Mucosa of gallbladder (tissue), 1 donor: ENCODE results near the gene TLE4. TPM values are rescaled to one million over a fixed set of nuclear protein-coding genes. Genes with fewer than 3 reads are reported as not detected.

Experiments used
- DNase-seq: peaks from one replicate; pipeline ENCODE4 v3.0.0-alpha.2; 2020; ENCODE audit warnings: low spot score
- total RNA-seq: library from RNA; stranded (reverse); gene quantifications from one replicate; pipeline ENCODE4 v1.2.1, GENCODE V29; 2021
- donor health status: DM: no; HTN: no; CAD: no.

The TLE4 gene
- total RNA-seq, 1 donor from 2014 or later: 47.9 TPM

DNA sequence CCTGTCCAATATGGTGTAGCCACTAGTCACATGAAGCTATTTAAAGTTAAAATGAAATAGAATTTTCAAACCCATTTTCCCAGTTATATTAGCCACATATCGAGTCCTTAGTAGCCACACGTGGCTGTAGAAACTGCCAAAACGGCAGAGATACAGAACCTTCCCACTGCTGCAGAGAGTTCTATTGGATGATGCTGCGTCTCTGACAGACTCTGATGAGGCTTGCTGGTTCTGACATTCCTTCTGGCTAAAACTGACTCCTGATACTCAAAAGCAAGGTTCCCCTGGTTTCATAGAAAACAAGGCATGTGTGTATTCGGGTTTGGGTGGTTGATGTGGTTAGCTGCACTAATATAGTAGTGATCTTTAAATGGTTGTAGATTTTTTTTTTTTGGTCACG lies 91.5 kb downstream of the TLE4 start:
- no peak for DNase-seq

DNA sequence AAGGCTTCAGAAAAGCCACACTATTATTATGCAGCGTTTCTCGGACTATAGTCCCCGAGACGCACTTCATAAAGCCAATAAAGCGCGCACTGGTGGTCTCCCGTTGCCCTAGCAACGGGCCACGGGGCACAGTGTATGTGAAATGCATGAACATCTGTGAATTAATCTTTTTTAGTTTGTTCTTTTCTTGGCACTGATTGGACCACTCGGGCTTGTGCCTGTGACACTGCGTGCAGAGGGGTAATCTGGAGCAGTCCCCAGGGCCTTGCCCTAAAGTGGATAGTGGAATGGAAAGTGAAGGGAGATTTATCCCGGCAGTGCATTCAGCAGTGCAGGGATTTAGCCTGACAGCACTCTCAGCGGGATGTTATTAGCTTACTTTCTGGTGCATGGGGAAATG lies 92.1 kb downstream of the TLE4 start:
- DNase-seq: no peak

DNA sequence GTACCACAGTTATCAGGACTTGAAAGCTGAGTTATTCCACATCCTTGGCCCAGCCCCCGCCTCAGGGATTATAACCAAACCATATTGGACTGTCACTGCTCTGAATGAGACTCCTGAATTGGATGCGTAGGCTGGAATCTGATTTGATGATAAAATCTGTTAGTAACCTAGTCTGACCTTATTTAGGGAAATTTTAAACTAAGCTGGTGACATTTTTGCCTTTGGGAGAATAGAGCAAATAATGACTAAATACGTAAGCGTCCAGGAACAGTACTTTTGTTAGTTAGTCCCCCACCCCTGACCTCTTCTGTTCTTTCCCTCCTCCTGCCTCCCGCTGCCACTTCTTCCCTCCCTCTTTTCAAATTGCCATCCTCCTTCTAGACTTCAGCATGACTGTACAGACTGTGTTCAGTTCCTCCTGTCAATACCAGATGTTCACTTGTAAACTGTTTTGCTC lies 92.6 kb downstream of the TLE4 start:
- DNase-seq: no peak

DNA sequence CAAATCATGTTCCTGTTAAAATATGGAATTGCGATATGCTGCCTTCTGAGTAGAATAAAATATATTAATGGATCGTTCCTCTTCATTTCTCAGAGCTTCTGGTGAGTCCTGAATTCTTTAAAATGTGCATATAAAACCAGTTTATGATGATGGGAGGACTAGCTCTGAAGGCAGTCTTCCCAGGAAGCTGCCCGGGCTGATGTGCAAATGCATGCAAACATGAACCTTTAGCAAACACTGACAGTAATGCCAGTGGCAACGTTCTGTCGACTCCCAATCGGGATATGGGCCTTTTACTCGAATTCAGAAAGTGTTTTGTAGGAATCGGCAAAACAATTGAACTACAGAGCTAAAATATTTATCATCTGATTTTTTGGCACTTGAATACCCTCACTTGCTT lies 93.6 kb downstream of the TLE4 start:
- no peak for DNase-seq

DNA sequence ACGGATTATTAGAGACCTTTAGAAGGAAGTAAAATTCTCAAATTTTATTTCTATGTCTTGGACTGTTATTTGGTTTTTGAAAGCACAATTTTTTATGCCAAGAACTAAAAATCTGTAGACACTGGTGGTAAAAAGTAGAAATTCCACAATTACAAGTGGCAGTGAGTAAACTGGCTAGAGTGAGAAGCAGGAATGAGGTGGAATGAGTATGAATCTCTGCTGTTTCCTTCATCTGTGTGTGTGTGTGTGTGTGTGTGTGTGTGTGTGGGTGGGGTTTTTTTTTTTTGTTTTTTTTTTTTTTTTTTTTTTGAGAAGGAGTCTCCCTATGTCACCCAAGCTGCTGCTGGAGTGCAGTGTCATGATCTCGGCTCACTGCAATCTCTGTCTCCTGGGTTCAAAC lies 94.2 kb downstream of the TLE4 start:
- no peak for DNase-seq

DNA sequence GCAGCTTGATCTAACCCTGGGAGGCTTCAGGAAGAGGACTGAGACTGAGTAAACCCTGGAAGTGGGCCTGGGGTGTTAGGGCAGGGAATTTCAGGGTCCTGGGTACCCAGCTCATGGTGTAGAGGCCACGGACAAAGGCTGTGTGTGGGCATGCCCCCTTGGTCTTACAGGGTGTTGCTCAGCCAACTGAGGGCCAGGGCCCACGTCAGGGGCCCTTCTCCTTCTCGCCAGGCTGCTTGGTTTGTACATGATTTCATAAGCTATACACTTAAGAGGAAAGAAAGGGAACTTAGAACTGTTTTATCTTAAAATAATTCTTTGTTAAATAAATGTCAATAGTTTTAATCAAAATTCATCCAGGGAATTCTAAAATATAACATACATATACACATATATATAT lies 95.4 kb downstream of the TLE4 start:
- no peak for DNase-seq

DNA sequence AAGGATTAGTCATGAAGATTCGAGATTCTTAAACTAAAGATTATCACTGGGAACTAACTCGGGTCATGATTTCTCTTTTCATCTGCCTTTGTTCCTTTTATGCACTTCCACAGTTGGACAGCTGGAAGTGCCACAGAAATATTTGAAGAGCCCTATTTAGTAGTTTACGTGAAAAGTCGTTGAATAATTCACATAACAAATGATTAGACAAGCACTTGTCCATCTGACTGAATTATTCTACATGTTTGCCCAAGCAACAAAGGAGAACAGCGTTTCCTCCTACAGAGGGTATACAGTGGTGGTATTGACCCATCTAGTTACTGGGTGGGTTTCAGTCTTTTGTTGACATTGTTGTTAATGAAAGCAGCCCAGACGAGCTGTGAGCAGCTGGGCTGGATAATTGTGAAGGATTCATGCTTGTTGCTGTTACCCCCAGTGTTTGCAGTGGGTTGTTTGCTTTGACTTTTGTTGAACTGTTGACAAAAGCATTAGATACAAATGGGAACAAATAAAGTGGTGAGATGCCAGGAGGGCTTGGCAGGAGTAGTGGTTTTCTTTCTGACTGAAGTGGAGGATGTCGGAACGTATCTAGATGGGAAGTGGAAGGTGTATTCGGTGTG lies 96.2 kb downstream of the TLE4 start:
- no peak for DNase-seq

DNA sequence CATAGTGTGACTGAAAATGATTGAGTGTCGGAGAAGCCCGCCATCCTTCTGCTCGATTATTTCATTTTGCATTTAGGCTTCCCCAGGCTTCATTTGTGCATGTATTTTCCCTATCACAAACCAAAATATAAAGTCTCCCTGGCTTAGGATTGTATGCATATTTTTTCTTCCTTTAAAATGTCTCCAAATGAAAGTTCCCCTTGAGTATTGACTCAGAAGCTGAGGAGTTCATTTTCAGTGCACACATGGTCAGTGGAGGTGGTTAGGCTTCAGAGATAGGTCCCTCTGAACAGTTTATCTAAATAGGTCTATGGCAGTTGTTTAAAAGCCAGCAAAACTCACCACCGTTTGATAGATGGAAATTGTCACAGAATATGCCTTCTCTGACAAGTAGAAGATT lies 97.2 kb downstream of the TLE4 start:
- no peak for DNase-seq

DNA sequence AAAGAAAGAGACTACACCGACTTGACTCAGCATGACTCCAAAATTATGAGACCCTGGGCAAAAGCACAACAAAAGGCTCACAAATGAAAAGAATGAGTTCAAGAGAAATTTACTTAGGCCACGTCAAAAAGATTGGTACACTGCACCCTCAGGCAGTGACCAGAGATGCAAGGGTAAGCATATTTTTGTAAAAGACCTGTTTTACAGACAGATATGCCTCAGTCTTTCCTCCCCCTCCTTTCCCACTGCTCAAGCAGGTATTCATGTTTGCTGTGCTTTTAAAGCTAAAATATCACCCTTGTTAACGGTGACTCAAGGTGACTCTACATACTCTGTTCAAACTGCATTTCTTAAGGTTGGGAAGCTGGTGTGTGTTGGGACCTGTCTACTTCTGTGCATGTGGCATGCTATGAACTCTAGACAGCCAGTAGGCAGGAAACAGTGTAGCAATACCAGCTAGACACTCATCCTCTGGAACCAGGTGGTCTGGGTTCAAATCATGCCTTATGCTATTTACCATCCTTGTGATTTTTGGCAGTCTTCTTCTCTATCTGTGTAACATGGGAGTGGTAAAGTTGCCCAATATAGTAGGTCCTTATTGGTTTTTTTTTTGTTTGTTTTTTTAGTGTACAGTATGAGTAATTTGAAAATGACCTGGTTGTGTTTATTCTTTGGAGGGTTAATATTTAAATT lies 98.7 kb downstream of the TLE4 start:
- no peak for DNase-seq

DNA sequence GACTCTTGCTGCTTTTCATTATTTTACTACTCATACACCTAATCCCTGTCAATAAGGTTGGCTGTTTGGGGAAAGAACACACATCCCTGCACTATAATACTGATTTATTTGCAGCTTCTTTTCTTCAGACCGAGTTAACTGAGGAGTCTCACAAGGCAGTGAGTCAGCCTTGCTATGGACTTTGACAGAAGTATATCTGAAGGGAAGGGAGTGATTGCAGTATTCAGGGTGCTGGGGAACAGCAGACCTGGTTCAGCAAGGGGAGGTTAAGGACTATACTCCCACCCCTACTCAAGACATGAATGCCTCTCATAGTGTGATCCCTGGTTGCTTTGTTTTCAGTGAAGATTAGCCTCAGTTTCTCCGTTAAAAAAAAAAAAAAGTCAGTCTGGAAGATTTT lies 99.8 kb downstream of the TLE4 start:
- DNase-seq: no peak

DNA sequence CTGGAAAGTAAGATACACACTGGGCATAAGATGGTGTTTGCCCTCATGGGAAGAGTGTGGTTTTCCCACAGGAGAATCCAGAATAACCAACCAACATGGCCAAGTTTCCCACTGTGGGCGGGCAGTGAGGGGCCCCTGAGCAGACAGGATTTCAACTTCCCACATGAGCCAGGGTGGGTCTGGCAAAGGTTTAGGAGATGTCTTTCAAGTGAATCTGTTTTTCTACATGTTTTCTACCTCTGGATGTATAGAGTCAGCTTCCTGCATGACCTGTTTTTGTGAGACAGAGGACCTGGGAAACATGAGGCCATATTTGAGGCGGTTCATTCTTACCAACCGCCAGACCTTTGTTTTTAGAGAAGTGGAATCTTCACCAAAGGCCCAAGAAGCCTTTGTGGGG lies 100.5 kb downstream of the TLE4 start:
- DNase-seq: no peak

DNA sequence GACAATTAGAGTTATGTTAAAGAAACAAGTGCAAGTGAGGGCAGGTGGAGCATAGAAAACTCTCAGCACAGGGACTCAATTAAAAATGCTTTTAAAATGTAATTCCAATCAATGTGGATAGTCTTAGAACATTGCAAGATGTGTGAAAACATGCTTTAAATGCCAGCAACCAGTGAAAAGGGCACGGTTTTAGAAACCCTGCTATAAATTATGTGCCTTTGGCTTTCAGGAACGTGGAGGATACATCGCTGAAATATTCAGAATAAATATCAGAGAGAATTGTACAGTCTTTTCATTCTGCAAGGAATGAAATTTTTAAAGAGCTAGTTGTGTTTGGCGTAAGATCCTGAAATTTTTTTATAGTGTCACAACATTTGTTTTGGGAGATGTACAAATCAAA lies 101.1 kb downstream of the TLE4 start:
- DNase-seq: no peak

DNA sequence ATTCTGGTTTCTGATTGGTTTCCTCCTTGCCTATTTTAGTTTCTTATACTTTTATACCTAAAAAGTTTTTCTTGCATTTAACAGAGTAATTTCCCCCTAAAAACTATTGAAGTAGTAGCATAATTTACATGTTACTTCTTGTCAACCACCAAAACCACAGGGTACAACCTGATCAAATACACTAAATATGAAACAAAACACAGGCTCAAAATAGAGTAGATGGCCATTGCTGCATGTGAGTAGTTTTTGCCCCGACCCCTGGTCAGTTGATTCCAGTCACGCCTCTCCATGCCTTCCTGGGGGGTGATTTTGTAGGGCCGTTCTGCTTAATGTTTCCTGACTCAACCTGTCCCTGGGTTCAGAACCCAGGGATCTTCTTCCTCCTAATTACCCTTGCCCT lies 101.8 kb downstream of the TLE4 start:
- DNase-seq: no peak

DNA sequence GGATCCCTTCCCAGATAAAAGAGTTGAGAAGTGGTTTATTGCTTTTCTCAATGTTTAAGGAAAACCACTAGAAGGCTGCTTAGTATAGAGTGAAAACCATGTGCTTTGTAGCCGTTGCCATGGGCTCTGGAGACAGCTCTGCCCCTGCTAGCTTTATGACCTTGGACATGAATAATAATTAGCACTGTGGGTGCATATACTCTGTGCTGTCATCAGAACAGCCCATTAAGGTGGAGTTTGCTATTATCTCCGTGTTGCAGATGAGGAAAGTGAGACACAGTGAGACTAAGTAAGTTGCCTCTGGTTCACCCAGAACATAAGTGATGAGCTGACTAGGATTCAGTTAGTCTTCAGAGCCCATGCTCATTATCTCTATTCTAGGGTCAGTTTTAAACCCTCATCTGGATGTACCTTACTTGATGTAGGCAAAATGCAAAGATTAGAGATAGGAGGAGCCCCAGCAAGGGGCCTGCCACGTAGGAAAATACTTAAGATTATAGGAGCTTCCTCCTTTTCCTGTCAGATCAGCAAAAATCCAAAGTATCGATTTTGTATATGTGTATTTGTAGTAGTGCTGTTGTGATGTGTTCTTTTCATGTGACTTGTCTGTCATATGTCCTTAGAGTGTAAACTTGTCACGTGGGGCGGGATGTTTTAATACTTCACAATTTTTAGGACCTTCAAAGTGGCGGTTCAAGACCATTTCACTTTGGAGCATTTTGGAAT lies 102.5 kb downstream of the TLE4 start:
- no peak for DNase-seq

DNA sequence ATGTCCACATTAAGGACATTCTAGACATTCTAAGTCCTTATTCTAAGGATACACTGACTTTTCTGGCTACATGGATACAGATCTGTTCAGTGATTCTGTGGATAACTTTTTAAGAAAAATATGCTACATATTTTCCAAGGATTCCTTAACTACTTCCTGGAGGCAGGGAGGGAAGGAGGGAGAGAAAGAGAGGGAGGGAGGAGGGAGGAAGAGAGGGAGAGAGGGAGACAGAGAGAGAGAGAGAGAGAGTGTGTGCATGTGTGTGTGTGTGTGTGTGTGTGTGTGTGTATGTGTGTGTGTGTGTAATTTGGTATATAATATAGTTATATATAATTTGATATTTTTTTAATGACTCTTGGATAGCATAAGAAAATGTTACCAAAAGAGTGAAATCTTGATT lies 109.8 kb downstream of the TLE4 start:
- no peak for DNase-seq

DNA sequence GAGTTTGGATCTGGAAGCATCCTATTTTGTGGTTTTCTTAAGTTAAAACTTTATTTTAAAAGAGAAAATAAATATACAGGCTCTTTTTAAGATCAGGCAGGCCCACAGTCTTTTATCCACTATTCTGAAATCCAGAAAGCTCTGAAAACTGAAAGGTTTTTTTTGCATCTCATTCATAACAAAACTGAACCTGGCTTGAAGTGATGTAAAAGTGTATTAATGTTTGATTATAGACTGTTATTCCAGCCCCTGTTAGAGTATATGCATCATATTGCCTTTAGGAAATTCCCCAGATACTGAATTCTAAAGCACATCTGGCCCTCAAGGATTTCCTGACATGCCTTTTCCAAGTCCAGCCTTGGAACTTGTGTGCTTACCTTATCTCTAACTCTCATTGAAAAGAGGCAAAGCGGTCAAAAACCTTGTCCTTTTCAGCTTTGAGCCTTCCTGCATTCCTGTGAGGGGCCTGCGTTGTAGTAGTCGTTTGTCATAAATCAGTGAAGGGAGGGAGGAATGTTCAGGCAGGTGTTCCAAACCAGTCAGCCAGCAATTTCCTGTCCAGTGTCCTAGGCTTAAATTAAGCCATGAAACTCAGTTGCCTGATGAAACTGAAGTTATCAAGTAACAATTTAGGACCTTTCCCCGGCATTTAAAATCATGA lies 110.4 kb downstream of the TLE4 start:
- DNase-seq: no peak

DNA sequence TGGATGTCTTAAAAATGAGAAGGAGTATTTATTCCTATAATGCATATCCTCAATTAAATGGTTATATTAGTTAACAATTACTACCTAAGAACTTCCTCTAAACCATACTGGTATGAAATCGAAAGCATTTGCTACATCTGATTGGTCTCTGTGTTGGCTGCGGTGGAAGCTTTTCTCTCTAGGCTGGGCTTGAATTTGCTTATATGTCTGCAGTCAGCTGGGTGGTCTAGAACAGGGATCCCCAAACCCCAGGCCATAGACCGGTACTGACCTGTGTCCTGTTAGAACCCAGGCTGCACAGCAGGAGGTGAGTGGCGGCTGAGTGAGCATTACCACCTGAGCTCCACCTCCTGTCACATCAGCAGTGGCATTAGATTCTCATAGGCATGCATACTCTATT lies 112.3 kb downstream of the TLE4 start:
- DNase-seq: no peak

DNA sequence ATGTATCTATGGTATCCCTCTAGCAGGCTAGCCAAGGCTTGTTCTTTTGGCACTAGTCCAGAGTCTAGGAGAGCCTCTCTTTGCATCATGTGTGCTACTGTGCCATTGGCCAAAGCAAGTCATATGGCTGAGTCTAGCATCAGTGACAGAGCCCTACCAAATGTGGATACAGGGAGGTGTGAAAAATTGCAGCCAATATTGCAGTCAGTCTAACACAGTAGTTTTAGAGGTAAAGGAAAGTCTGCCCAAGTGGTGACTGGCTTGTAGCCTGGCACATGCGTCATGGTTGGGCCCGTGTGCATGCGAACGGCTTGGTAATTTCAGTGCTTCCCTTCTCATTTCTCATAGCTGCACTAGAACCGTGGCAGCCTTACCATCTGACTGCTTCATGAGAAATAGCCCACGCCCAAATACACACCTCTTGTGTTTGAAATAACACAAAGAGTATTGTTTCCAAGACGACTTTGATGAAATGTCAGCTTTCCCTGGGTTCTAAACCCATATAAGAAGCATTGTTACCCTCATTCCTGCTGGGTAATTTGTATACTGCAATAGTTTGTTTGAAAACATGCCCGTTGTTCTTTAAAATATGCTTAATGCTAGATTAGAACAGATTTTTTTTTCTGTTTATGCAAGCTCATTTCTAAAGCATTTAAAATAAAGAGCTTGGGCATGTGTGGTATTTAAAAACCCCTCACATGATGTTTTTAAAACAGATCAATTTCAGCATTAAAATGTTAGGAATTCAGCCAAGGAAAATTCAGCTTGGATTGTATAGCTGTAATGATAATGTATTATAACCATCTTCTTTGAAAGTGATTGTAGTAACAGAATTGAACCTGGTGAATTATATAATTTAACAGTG lies 113.2 kb downstream of the TLE4 start:
- no peak for DNase-seq

DNA sequence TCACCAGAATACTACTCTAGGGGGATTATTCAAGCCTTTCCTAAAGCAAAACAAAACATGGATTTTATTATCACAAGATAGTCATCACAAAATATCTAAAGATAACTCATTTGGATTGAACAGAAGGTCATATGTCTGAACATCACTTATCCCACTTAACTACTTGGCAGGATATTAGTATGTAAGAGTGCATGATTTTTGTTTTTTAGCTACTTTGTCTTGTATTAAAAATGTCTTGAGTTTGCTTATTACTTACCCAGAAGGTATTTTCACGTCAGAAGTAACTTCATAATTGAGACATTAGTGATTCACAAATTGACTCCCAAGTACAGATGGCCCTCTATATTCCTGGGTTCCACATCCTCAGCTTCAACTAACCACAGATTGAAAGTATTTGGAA lies 113.8 kb downstream of the TLE4 start:
- no peak for DNase-seq

DNA sequence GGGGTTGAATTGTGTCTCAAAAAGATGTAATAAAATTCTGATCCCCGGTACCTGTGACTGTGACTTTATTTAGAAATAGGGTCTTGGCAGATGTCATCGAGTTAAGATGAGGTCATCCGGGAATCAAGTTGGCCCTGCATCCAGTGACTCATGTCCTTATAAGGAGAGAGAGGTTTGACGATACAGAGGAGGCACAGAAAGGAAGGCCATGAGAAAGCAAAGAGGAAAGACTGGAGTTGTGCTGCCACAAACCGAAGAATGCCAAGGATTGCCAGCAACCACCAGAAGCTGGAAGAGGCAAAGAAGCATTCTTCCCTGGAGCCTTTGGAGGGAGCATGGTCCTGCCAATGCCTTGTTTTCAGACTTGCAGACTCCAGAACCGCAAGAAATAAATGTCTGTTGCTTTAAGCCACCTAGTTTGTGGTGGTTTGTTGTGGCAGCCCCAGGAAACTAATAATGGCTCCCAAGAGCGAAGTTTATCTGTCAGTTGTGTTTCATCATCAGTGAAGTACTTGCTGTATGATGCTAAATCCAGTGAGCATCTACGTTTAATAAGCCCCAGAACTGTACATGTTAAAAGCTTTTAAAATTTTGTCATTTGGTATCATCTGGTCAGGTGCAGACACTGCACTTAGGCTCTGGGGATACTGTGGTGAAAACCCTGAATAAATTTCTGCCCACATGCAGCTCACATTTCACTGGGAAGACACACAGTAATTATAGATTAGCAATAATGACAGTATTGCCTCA lies 114.8 kb downstream of the TLE4 start:
- no peak for DNase-seq

DNA sequence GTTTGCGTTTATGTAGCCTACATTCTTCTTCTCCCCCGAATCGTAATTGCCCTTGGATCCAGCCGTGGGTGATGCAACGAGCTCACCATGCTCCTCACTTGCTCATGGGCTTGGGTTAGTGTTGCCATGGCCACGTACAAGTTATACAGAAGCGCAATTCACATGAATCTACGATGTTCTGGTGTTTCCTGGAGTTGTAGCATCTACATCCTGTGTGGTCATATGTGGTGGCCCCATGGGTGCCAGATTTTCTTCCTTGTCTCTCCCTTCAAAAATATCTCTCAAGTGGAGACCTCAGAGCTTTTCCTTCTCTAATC lies 115.3 kb downstream of the TLE4 start:
- no peak for DNase-seq
